Astrocyte (in vitro differentiated cells and primary cell): ENCODE measurements around the gene SPO11. TPM values are rescaled to one million over a fixed set of nuclear protein-coding genes. Genes with fewer than 3 reads are reported as not detected.

Experiments used
- DNase-seq: peaks from one replicate; pipeline ENCODE4 v3.0.0-alpha.2; 2010; ENCODE audit warnings: low read depth
- FAIRE-seq: peaks from 2 replicates; lab custom pipeline; 2011; peaks lifted over from hg19 to GRCh38; lab: Jason Lieb, UNC
- H2AFZ ChIP-seq: 2 replicates; pipeline ENCODE4 v1.6.0; 2012; ENCODE audit warnings: low read depth, low read length, inconsistent platforms
- H3K27ac ChIP-seq: 2 replicates; pipeline ENCODE4 v1.5.1; 2011; ENCODE audit warnings: low read depth, low read length, inconsistent platforms
- H3K27me3 ChIP-seq: 2 replicates; pipeline ENCODE4 v1.6.0; 2011; ENCODE audit warnings: low read length, inconsistent platforms; ENCODE audit not compliant: insufficient read depth
- H3K36me3 ChIP-seq: 2 replicates; pipeline ENCODE4 v1.5.1; 2011; ENCODE audit warnings: low read length, inconsistent platforms; ENCODE audit not compliant: insufficient read depth
- H3K4me1 ChIP-seq: 2 replicates; pipeline ENCODE4 v1.5.1; 2011; ENCODE audit warnings: low read length, inconsistent platforms; ENCODE audit not compliant: insufficient read depth
- H3K4me2 ChIP-seq: 2 replicates; pipeline ENCODE4 v1.6.0; 2012; ENCODE audit warnings: low read length, inconsistent platforms
- H3K4me3 ChIP-seq: 2 replicates; pipeline ENCODE4 v1.5.1; 2011; ENCODE audit warnings: low read depth, mild to moderate bottlenecking, low read length, inconsistent platforms; ENCODE audit not compliant: insufficient read depth
- H3K79me2 ChIP-seq: 2 replicates; pipeline ENCODE4 v1.6.0; 2012; ENCODE audit warnings: mild to moderate bottlenecking, low read length, inconsistent platforms; ENCODE audit not compliant: insufficient read depth
- H3K9ac ChIP-seq: 2 replicates; pipeline ENCODE4 v1.6.0; 2012; ENCODE audit warnings: mild to moderate bottlenecking, low read length, inconsistent platforms
- H3K9me3 ChIP-seq: 2 replicates; pipeline ENCODE4 v1.5.1; 2012; ENCODE audit warnings: low read depth, mild to moderate bottlenecking, low read length, inconsistent platforms; ENCODE audit not compliant: insufficient read depth
- H4K20me1 ChIP-seq: 2 replicates; pipeline ENCODE4 v1.6.0; 2012; ENCODE audit warnings: low read length, inconsistent platforms; ENCODE audit not compliant: insufficient read depth
- H3K27ac Mint-ChIP-seq: one replicate; pipeline ENCODE4 v1.8.0; 2021; ENCODE audit warnings: mild to moderate bottlenecking, mixed read lengths; ENCODE audit not compliant: unreplicated experiment
- H3K27me3 Mint-ChIP-seq: one replicate; pipeline ENCODE4 v1.8.0; 2021; ENCODE audit warnings: low read depth, mixed read lengths; ENCODE audit not compliant: unreplicated experiment
- H3K36me3 Mint-ChIP-seq: one replicate; pipeline ENCODE4 v1.8.0; 2021; ENCODE audit warnings: low read depth, mixed read lengths; ENCODE audit not compliant: unreplicated experiment
- H3K4me1 Mint-ChIP-seq: one replicate; pipeline ENCODE4 v1.8.0; 2021; ENCODE audit warnings: low read depth, mixed read lengths; ENCODE audit not compliant: unreplicated experiment
- H3K4me3 Mint-ChIP-seq: one replicate; pipeline ENCODE4 v1.8.0; 2021; ENCODE audit warnings: mild to moderate bottlenecking, moderate library complexity, mixed read lengths; ENCODE audit not compliant: unreplicated experiment
- H3K9me3 Mint-ChIP-seq: one replicate; pipeline ENCODE4 v1.8.0; 2021; ENCODE audit warnings: mild to moderate bottlenecking, mixed read lengths; ENCODE audit not compliant: unreplicated experiment
- CTCF ChIP-seq: IDR thresholded peaks from 2 replicates; pipeline ENCODE4 v1.5.1; 2011; ENCODE audit warnings: low read depth, mild to moderate bottlenecking, inconsistent platforms, low read length, moderate library complexity; ENCODE audit not compliant: insufficient read depth
- EZH2 ChIP-seq: IDR thresholded peaks from 2 replicates; pipeline ENCODE4 v1.6.1; 2012; ENCODE audit warnings: mild to moderate bottlenecking, low read length, inconsistent platforms; ENCODE audit not compliant: insufficient read depth
- total RNA-seq: library from RNA; stranded (reverse); gene quantifications from 2 replicates; pipeline ENCODE4 v1.2.1, GENCODE V29; 2021

Gene SPO11
- total RNA-seq, 1 donor from 2014 or later: not detected

DNA sequence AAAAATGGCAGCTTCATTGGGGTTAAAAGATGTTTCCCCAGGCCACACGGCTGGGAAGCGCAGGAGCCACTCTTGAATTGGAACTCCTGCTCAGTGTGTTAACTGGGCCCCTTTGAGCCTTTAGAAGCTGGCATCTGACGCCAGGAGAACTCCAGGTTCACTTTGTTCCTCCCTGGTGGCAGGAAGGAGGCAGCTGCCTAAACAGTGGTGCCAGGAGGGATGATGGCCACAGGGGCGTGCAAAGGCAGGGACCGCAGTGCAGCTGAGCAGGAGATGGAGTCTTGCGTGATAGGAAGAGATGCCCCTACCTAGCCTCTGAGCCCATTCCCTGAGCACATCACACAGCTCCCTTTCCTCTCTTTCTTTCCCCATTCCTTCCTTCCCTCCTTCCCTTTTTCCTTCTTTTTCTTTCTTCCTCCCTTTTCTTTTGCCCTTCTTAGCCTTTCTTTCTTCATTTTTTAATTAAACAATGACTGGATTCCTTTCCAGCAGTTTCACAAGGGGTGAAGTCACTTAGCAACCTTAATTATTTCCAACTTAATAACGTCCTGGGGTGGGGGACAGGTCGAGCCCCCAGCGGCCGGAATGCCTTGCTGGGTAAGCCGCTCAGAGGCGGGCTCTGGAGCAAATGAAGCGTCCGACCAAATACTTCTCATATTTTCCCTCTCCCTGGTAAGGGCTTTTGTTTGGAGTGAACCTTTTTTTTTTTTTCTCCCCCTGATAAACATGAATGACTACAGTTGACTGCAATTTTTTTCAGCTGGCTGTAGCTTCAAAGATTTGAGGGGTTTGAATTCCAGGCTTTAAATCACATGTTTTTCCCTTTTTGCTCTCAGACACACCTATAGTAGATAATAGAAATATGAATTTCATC is 42.4 kb upstream of the SPO11 start:
- Histone ChIP-seq H3K36me3 (no peaks in the 10 kb centered on the region), H3K9me3 (no peaks in the 10 kb centered on the region), H3K4me2 (peak overlapping the region; percentile 12), H3K27me3 (peaks cover 61% of the 10 kb centered on the region), H3K79me2 (no peaks in the 10 kb centered on the region), H4K20me1 (no peaks in the 10 kb centered on the region), H3K9ac (no peak overlapping the region), H3K27ac (no peak overlapping the region), H3K4me1 (peaks cover 8% of the 10 kb centered on the region), H3K4me3 (no peak overlapping the region), H2AFZ (no peak overlapping the region)
- FAIRE-seq: no peak
- no peaks in the 10 kb centered on the region for H3K36me3 Mint-ChIP-seq
- H3K4me1 Mint-ChIP-seq: peaks cover 32% of the 10 kb centered on the region
- no peak for DNase-seq
- H3K27ac Mint-ChIP-seq: peak overlapping the region; percentile 36
- H3K27me3 Mint-ChIP-seq: peaks cover 11% of the 10 kb centered on the region
- TF ChIP-seq CTCF (no peak), EZH2 (no peak)
- H3K4me3 Mint-ChIP-seq: no peak overlapping the region
- no peaks in the 10 kb centered on the region for H3K9me3 Mint-ChIP-seq

DNA sequence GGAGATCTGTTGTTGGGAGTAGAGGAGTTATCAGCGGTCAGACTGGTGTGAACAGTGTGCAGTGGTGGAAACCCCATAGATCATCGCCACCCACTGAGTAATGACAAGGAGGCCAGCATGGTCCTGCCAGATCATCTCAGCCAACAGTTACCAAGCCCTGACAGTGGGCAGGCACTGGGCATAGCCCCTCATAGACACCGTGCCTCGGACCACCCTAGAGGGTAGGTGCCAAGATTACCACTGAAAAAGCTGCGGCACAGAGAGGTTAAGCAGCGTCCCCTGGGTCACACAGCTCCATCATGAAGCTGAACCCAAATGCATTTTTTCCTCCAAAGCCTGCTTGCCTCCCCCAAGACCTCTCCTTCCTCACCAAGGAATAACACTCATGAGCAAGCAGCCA is 41.7 kb upstream of the SPO11 start:
- Mint-ChIP-seq H3K27me3 (peaks cover 13% of the 10 kb centered on the region), H3K4me3 (no peak overlapping the region), H3K27ac (peak overlapping the region; percentile 36), H3K36me3 (no peaks in the 10 kb centered on the region), H3K4me1 (peaks cover 27% of the 10 kb centered on the region), H3K9me3 (no peaks in the 10 kb centered on the region)
- Histone ChIP-seq H3K9me3 (no peaks in the 10 kb centered on the region), H3K27me3 (peaks cover 57% of the 10 kb centered on the region), H2AFZ (no peak overlapping the region), H3K4me2 (no peak overlapping the region), H4K20me1 (no peaks in the 10 kb centered on the region), H3K79me2 (no peaks in the 10 kb centered on the region), H3K36me3 (no peaks in the 10 kb centered on the region), H3K4me1 (peaks cover 8% of the 10 kb centered on the region), H3K27ac (no peak overlapping the region), H3K4me3 (no peak overlapping the region), H3K9ac (no peak overlapping the region)
- TF ChIP-seq CTCF (no peak), EZH2 (no peak)
- DNase-seq: no peak
- no peak for FAIRE-seq
